GM19468 (cell line): ENCODE results near the gene MYBPH.

ENCODE experiments used
- ATAC-seq: cut with Tn5 transposase; IDR thresholded peaks from one replicate; pipeline ENCODE4 v1.9.1; 2021; ENCODE audit warnings: mild to moderate bottlenecking, moderate library complexity, moderate number of reproducible peaks; ENCODE audit not compliant: unreplicated experiment; ENCODE audit errors: extremely low read depth

MYBPH gene

GRCh38 chr1:203152158-203153034 is 23.2 kb downstream of the MYBPH start:
- no peak for ATAC-seq

GRCh38 chr1:203151362-203152157 is 24.1 kb downstream of the MYBPH start:
- no peak for ATAC-seq

- no peak for ATAC-seq
These were observed 24.9 kb downstream of the MYBPH start for GRCh38 chr1:203150511-203151297.

- ATAC-seq = no peak
These were observed 26.3 kb downstream of the MYBPH start for GRCh38 chr1:203149188-203149840.

GRCh38 chr1:203148579-203148978 is 27.0 kb downstream of the MYBPH start:
- ATAC-seq = no peak

GRCh38 chr1:203148127-203148526 is 27.5 kb downstream of the MYBPH start:
- ATAC-seq = no peak

- no peak for ATAC-seq
These were observed 28.2 kb downstream of the MYBPH start for GRCh38 chr1:203147376-203147775.

- no peak for ATAC-seq
These were observed 29.1 kb downstream of the MYBPH start for GRCh38 chr1:203146537-203146936.

- ATAC-seq = no peak
These were observed 29.6 kb downstream of the MYBPH start for GRCh38 chr1:203146042-203146369.

- ATAC-seq = no peak
These were observed 30.1 kb downstream of the MYBPH start for GRCh38 chr1:203145321-203146041.

- no peak for ATAC-seq
These were observed 31.0 kb downstream of the MYBPH start for GRCh38 chr1:203144661-203145060.

- ATAC-seq = no peak
These were observed 32.0 kb downstream of the MYBPH start for GRCh38 chr1:203143641-203144040.

- ATAC-seq = no peak
These were observed 32.8 kb downstream of the MYBPH start for GRCh38 chr1:203142684-203143408.

- ATAC-seq = no peak
These were observed 33.5 kb downstream of the MYBPH start for GRCh38 chr1:203142124-203142523.

GRCh38 chr1:203140743-203141520 is 34.7 kb downstream of the MYBPH start:
- ATAC-seq = no peak

GRCh38 chr1:203139976-203140475 is 35.6 kb downstream of the MYBPH start:
- ATAC-seq = no peak

- no peak for ATAC-seq
These were observed 37.6 kb downstream of the MYBPH start for GRCh38 chr1:203138066-203138465.

GRCh38 chr1:203137324-203137723 is 38.3 kb downstream of the MYBPH start:
- no peak for ATAC-seq
